Gastroesophageal sphincter (tissue), 3 donors: ENCODE measurements around the gene C5orf63.
A peak's percentile ranks its signal among the peaks of the same experiment; 100 is the strongest.

Experiments
- EP300 ChIP-seq: sonication (generic); formaldehyde crosslinking; IDR thresholded peaks from one replicate; pipeline ENCODE4 v1.6.1; 2017; ENCODE audit warnings: antibody characterized with exemption, mild to moderate bottlenecking
- POLR2A ChIP-seq, 2 donors: fragments of 450-650 bp; IDR thresholded peaks; one replicate each; pipeline ENCODE4 v1.6.1; 2017; ENCODE audit warnings: antibody characterized with exemption in 2 of 2, mild to moderate bottlenecking in 2 of 2, moderate library complexity in 1 of 2
- TF ChIP-seq, protein P1 (sequence below), 4 experiments: fragments of 200-600 bp in 2 of 4; fragments of 450-650 bp in 2 of 4; sonication (generic) in 1 of 4; IDR thresholded peaks; one replicate each; pipeline ENCODE4 v1.5.1; 2017 to 2019; ENCODE audit warnings: antibody characterized with exemption in 4 of 4, mild to moderate bottlenecking in 2 of 4, moderate library complexity in 2 of 4

DNA sequence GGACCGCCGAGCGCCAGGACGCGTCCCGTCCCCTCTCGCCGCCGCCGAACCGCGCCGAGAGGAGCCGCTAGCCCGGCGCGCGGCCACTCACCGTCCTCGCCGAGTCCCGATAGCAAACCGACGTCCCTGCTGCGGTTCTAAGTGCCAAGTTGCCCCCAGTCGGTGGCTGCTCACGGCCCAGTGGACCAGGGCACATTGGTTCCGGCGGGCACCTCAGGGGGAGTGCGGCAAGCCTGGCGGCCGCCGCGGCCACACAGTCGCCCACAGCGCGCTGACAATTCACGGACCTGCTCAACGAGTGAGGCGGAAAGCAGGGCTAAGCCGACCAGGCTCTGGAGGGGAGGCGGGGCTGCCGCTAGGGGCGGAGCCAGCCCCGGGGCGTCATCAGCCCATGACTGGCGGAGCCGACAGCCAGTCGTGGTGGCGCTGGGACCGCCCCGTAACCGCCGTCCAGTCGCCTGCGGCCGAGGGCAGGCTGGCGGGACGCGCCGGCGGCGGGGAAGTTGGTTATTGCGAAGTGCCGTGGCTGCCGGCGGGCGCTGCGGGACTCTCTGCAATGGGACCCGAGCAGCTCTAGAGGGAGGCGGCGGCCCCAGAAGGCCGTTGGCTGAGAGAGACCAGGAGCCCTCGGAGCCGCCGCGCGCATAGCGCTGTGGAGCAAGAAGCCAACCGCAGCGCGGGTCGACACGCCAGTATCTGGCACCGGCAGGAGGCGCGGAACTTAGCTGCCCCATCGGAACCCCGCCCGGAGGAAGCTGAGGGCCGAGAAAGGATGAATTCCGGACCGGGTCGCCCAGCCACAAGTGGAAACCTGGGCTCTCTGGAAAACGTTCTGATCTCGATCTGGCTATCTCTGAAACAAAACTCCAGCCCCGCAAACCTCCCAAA, 42.8 kb downstream of the C5orf63 start, which contains the start of gene MARCHF3:
- TF ChIP-seq EP300 (no peak), POLR2A (IDR thresholded peaks at IDR 0.05) (peak; percentile 84 to 89)
- TF ChIP-seq, protein P1, sequence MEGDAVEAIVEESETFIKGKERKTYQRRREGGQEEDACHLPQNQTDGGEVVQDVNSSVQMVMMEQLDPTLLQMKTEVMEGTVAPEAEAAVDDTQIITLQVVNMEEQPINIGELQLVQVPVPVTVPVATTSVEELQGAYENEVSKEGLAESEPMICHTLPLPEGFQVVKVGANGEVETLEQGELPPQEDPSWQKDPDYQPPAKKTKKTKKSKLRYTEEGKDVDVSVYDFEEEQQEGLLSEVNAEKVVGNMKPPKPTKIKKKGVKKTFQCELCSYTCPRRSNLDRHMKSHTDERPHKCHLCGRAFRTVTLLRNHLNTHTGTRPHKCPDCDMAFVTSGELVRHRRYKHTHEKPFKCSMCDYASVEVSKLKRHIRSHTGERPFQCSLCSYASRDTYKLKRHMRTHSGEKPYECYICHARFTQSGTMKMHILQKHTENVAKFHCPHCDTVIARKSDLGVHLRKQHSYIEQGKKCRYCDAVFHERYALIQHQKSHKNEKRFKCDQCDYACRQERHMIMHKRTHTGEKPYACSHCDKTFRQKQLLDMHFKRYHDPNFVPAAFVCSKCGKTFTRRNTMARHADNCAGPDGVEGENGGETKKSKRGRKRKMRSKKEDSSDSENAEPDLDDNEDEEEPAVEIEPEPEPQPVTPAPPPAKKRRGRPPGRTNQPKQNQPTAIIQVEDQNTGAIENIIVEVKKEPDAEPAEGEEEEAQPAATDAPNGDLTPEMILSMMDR (IDR thresholded peaks at IDR 0.05) = peak in 2 of 4 experiments; percentile 40 to 53
